GM21825 (cell line): ENCODE data around the gene MROH7.
"Not testable (repeated sequence)": the region's sequence is repeated elsewhere in the genome, so short reads cannot be mapped to it uniquely, and the experiment has no call there.

Experiments used
- ATAC-seq: cut with Tn5 transposase; IDR thresholded peaks from one replicate; pipeline ENCODE4 v1.9.1; 2021; ENCODE audit warnings: mild to moderate bottlenecking, moderate library complexity; ENCODE audit not compliant: unreplicated experiment

MROH7 gene

DNA sequence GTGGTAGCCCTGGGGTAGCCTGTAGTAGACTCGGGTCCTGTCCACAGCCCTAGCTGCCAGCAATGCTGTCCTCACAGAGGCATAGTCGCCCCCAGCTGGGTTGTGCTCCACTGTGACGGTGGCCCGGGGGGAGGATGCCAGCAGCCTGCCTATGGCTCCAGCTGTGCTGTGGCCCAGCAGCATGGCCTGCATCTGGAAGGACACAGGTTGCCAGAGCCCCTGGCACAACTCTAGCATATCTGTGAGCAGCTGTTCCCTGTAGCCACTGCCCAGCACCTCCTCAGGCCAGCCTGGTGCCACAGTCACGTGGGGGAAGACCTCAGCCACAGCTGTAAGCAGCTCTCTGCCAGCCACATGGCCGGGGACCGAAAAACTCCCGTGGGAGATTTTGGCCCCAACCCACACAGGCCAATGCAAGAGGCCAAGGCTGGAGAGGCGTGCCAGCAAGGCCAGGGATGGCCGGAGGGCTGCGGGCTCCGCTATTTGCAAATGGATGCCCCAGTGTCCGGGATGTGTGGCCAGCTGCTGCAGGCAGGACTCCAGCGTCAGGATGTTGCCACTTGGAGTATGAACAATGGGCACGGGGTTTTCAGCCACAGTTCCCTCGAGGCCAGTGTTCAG, 32.2 kb upstream of the MROH7 start:
- ATAC-seq = no peak

GRCh38 chr1:54610048-54610447, 31.5 kb upstream of the MROH7 start:
- ATAC-seq = no peak

DNA sequence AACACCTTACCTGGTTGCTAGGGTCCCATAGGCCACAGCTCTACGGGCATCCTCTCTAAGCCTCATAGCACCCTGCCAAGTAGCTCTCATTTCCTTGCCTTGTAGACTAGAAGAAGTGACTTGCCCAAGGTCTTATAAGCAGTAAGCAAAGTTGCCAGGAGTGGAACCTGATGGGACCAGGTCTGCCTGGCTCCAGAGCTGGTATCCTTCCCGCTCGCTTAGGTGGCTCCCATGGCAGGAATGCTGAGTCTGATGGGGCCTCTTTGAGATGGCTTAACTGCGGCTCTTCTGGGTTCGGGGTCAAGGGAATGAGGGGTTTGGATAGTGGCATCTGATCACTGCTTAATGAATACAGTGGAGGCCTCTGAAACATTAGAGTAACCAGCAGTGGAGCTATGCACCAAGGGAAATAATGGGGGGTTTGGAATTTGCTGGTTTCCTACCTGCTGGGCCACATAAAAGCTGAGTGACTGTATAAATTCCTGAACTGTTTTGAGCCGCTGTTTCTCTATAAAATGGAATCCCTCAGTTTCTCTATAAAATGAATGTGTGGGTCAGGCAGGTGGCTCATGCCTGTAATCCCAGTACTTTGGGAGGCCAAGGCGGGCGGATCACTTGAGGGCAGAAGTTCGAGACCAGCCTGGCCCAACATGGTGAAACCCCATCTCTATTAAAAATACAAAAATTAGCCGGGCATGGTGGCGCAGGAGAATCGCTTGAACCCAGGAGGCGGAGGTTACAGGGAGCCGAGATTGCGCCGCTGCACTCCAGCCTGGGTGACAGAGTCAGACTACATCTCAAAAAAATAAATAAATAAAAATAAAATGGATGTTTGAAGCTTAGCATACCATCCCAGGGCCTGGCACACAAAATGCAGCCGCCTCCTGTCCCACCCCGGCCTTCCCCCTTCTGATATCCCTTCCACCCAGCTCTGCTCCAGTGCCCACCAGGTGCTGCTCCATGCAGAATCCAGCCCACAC, 30.7 kb upstream of the MROH7 start:
- ATAC-seq = no peak

GRCh38 chr1:54611621-54612020, 30.0 kb upstream of the MROH7 start:
- no peak for ATAC-seq

DNA sequence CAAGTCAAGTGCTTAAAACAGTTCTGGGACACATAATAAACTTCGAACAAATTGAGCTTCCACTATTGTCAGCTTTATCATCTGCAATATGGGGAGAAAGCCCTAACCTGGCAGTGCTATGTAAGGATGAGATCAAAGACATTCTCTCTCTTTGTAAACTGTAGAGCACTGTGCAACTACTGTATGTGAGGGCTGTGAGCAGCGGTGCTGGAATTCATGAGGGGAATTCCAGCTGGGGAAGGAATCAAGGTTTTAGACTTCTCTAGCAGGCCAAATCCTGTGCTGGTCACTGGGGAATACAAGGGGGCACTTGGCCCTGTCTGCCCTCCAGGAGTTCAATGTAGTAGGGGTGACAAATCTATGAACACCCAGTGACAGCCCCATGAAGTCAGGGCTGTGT, 27.6 kb upstream of the MROH7 start:
- ATAC-seq = no peak

GRCh38 chr1:54614563-54614962, 27.0 kb upstream of the MROH7 start:
- ATAC-seq = no peak

DNA sequence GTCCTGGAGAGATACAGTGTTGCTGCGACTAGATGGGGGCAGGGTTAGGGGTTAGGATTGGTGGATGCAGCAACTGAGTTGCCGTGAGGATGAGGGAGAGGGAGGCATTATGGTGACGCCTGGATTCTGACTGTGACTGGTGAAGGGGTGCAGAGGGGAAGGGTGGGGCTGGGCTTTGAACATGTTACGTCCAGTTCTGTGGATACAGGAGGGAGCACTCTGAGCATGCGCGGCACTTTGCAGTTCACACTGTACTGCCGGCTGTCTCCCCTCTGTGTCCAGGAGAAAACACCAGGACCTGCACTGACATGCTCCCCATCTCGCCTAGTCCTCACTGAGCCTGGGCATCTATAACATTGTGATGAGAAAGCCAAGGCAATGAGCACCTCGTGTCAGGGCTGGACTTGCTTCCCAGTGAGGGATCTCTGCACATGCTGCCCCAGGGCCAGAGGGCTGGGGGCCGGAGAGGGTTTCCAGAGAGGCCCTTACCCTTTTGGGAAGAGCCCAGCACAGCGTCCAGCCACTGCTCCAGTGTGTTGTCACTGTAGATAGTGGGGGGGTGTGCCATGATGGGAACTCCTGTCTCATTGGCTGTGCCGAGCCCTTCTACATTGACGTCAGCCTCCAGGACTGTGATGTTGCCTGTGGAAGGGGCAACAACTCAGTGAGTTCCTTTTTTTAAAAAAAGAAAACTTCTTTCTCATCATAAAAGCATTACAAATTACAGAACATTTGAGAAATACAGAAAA, 25.9 kb upstream of the MROH7 start:
- no peak for ATAC-seq

- ATAC-seq = no peak
Measured at GRCh38 chr1:54619749-54620148, 21.8 kb upstream of the MROH7 start.

GRCh38 chr1:54623216-54624007, 18.2 kb upstream of the MROH7 start, which contains the start of gene FAM151A:
Gene FAM151A (minus strand): TSS chr1:54623525. CDS start chr1:54623395, 130 bp downstream.
- ATAC-seq = no peak

GRCh38 chr1:54624466-54625464, 16.8 kb upstream of the MROH7 start:
- no peak for ATAC-seq

GRCh38 chr1:54627196-54627595, 14.4 kb upstream of the MROH7 start:
- ATAC-seq = no peak

DNA sequence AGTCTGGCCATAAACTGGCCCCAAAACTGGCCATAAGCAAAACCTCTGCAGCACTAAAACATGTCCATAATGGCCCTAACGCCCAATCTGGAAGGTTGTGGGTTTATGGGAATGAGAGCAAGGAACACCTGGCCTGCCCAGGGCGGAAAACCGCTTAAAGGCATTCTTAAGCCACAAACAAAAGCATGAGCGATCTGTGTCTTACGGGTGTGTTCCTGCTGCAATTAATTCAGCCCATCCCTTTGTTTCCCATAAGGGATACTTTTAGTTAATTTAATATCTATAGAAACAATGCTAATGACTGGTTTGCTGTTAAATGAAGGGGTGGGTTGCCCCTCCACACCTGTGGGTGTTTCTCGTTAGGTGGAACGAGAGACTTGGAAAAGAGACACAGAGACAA, 5.8 kb upstream of the MROH7 start:
- not testable (repeated sequence) for ATAC-seq

DNA sequence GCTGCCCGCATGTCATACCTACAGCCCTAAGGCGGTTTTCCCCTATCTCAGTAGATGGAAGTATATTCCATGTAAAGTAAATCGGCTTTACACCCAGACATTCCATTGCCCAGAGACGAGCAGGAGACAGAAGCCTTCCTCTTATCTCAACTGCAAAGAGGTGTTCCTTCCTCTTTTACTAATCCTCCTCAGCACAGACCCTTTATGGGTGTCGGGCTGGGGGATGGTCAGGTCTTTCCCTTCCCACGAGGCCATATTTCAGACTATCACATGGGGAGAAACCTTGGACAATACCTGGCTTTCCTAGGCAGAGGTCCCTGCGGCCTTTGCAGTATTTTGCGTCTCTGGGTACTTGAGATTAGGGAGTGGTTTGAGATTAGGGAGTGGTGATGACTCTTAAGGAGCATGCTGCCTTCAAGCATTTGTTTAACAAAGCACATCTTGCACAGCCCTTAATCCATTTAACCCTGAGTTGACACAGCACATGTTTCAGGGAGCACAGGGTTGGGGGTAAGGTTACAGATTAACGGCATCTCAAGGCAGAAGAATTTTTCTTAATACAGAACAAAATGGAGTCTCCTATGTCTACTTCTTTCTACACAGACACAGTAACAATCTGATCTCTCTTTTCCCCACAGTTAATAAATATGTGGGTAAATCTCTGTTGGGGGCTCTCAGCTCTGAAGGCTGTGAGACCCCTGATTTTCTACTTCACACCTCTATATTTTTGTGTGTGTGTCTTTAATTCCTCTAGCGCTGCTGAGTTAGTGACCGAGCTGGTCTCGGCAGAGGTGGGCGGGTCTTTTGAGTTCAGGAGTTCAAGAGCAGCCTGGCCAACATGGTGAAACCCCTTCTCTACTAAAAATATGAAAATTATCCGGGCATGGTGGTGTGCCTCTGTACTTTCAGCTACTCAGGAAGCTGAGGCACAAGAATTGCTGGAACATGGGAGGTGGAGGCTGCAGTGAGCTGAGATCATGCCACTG, 4.8 kb upstream of the MROH7 start:
- not testable (repeated sequence) for ATAC-seq

DNA sequence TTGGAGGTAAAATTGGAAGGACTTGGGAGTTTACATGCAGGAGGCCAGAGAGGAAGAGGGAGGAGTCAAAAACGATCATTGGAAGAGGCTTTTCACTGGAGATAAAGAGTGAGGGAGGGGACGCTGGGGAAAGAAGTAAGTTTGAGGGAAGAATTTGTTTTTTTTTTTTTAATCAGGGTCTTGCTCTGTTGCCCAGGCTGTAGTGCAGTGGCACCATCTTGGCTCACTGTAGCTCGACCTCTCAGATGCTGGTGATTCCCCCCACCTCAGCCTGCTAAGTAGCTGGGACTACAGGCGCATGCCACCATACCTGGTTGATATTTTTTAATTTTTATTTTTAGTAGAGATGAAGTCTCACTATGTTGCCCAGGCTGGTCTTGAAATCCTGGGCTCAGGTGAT, 1.2 kb upstream of the MROH7 start:
- ATAC-seq = no peak

DNA sequence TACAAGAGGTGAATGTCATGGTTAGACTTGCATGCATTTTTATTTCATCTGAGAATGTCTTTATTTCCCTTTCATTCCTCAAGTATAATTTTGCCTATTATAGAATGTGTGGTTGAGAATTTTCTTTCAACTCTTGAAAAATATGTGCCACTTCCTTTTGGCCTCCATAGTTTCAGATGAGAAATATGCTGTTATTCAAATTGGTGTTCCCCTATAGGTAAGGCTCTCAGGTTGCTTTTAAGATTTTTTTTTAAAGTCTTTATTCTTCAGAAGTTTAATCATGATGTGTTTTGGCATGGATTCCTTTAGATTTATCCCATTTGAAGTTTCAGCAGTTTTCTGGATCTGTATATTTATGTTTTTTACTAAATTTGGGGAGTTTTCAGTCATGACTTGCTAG, 2.1 kb downstream of the MROH7 start:
- ATAC-seq = no peak

DNA sequence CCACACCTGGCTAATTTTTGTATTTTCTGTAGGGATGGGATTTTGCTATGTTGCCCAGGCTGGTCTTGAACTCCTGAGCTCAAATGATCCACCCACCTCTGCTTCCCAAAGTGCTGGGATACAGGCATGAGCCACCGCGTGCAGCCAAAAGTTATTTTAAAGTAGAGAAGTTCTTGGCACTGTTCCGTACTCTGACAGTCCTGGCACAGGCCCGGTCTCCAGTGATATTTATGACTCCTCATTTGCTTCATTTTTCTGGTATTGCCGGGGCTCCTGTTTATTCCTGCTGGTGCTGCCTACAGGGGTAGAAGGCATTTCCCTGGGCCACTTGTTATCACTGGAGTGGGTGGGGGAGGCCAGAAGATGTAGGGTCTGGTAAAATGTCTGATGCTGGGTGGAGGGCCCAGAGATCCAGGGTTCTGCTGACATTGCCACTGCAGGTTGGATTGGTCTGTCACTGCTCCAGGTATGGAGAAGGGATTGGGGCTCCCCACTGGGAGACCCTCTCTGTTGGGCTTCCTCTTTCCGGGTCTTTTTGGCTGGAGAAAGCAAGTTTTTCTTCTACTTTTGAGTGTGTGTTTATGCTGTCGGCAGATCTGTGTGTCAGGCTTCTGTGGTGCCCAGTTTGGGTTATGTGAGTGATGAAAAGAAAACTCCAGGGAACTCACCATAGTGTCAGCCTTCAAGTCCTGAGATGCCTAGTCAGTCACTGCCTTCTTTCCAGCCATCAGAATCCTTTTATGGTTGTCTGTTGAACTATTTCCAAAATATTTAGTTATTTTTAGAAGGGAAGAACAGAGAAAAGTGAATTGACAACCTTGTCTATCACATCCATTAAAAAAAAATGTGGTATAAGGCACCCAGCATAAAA, 4.5 kb downstream of the MROH7 start:
- no peak for ATAC-seq
